Activated T-cell treated with anti-CD3 and anti-CD28 coated beads, Interleukin-2, amount 50 U/mL, for 1 hour (primary cell): ENCODE measurements around the gene GLUD1.
"Not testable (repeated sequence)": the region's sequence is repeated elsewhere in the genome, so short reads cannot be mapped to it uniquely, and the experiment has no call there.

Source experiments
- DNase-seq: peaks from one replicate; pipeline ENCODE4 v3.0.0-alpha.2; 2020

Gene GLUD1

DNA sequence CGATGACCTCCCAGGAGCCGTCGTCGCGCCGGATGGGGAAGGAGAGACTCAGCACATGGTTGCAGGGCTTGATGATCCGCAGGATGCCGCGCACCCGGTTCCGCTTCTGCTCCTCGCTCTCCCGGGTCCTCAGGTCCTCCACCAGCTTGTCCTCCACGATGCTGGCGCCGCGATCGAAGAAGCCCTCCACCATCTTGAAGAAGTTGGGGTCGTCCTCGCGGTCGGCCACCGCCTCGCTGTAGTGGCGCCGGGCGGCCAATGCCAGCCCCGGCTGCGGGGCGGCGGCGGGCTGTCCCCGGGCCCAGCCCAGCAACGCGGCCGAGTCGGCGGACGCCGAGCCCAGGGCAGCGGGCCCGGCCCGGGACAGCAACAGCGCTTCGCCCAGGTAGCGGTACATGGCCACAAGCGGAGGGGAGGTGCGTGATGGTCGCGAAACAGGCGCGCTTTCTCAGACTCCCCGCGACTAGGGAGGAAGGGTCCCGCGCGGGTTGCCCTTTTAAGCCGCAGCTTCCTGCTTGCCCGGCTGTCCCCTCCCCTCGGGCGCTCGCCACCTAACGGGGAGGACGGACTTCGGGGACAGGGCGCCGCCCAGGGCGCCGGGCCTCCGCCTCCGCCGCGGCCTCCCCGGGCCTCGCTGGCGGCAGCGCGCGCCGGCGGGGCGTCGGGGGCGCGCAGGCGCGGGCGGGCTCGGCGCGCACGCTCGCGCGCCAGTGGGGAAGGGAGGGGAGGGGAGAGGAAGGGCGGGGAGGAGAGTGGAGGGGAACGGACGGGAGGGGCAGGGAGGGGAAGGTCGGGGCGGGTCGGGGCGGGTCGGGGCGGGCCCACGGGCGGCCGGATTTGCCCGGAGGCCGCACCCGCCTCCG, at the start of gene GLUD1, which contains the start of gene SHLD2:
Gene GLUD1, minus strand, starts transcription at position 471 of the 863 bp plus-strand sequence. Its CDS starts 74 bp downstream, at position 397.
Gene SHLD2, plus strand, starts transcription at position 834 of the 863 bp plus-strand sequence. CDS start 56,149 bp downstream, outside the sequence.
- peak; percentile 89 for DNase-seq

GRCh38 chr10:87143109-87143418, 48.4 kb upstream of the GLUD1 start:
- DNase-seq: not testable (repeated sequence)

GRCh38 chr10:87142230-87143108, 47.8 kb upstream of the GLUD1 start:
- not testable (repeated sequence) for DNase-seq

DNA sequence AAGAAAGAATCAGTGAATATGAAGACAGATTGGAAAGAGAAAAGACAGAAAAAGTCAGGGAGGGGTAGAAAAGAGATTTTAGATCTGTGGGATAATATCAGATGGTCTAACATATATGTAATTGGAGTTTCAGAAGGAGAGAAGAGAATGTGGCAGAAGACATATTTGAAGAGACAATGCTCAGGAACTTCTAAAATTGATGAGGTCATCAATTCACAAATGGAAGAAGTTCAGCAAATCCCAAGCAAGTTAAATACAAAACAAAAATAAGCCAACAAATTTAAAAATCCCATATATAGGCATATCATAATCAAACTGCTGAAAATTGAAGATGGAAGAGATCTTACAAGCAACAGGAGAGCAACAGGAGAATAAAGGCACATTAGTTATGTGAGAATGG, 42.8 kb upstream of the GLUD1 start:
- not testable (repeated sequence) for DNase-seq

DNA sequence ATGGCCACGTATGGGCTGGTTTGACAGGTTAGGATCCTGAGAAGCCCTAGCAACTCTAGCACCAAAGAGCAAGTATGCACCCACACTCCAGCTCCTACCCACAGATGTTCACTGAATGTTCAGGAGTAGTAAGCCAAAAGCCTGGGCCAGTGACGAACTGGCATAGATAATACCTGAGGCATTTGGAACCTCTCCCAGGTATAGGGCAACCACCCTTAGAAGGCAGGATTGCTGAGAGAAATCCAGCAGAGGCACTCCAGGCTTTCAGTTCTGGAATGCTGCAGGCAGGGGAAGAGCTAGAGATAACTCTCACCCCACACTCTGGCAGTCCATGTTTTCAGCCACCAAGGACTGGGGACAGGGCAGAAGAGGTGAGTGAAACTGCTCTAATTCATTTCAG, 39.8 kb upstream of the GLUD1 start:
- DNase-seq: not testable (repeated sequence)

DNA sequence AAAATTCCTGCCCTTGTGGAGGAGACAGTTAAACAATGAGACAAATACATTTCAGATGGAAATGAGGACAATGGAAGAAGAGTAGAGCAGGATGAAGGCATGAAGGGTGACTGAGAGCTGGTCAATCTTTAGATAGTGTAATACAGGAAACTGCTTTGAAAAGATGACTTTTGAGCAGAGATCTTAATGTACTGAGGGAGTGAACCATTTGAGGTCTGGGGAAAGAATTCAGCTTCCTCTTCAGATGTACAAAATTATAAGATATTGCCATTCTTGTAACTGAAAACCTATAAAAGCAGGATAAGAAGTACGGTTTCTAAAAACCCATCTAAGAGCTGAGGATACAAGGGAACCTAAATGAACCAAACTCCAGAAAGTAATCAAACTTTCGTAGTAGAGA, 39.3 kb upstream of the GLUD1 start:
- not testable (repeated sequence) for DNase-seq

DNA sequence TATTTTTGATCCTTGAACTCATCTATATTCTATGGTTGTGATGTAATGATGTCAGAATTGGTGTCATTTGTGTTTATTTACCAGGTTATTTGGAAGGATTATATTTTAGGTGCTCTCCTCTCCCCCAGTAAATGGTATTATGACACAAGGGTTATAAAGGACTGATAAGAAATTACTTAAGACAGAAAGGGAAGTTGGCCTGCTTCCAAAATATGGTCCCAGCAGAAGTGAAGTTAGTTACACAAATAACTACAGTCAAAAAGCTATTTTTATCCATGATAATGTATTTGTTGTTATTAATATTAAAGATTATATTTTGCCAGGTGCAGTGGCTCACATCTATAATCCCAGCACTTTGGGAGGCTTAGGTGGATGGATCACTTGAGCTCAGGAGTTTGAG, 37.5 kb upstream of the GLUD1 start:
- not testable (repeated sequence) for DNase-seq

- not testable (repeated sequence) for DNase-seq
Measured at GRCh38 chr10:87127607-87128156, 33.0 kb upstream of the GLUD1 start.

- DNase-seq: not testable (repeated sequence)
Measured at GRCh38 chr10:87127048-87127447, 32.4 kb upstream of the GLUD1 start.

GRCh38 chr10:87123351-87123750, 28.7 kb upstream of the GLUD1 start:
- not testable (repeated sequence) for DNase-seq

DNA sequence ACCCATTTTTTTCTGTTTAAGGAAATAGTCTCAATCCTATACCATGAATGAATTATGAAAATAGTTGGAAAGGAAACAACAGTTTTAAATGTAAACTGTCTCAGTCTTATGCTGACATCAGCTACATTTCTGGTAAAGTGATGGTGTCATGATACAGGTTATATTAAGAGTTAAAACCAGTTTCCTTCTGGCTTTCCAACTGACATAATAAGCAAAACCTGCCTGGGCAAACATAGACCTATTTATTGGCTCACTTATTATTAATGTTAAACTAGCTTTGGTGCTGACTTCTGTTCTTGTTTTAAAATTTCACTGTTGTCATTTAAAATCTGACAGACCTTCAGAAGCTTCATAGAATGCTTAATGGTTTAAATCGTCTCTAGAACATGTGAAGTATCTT, 24.4 kb upstream of the GLUD1 start:
- DNase-seq: not testable (repeated sequence)

DNA sequence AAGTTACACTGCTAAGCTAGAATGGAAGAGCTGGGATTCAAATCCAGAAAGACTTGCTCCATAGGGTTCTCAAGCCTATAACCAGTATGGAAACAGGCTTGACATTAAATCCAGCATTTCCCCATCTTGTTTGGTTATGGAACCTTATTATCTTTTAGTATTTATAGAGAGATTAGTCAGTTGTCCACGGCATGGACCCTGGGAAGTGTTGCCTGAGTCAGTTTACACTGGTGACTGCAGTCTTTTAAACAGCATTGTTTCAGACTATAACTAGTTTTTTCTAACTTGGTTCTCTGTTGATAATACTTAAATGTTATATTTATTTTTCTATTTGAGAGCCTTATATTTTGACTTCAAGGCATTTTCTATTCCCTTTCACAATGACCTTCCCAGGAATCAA, 23.5 kb upstream of the GLUD1 start:
- not testable (repeated sequence) for DNase-seq

GRCh38 chr10:87105446-87106124, 10.9 kb upstream of the GLUD1 start:
- DNase-seq: no peak

- DNase-seq: not testable (repeated sequence)
Measured at GRCh38 chr10:87104727-87105126, 10.1 kb upstream of the GLUD1 start.

DNA sequence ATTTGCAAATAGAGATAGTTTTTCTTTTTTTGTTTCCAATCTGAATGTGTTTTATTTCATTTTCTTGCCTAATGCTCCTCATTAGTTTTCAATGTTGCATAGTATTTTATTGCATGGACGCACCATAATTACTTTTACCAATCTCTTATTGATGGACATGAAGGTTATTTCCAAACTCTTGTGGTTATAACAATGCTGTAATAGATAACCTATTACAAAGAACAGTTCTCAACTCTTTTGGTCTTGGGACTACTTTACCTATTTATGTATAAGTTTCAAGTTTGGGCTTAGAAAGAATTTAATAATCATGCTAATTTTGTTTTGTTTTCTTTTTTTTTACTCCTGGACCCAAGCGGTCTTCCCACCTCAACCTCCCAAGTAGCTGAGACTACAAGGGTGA, 7.4 kb upstream of the GLUD1 start:
- DNase-seq: no peak

DNA sequence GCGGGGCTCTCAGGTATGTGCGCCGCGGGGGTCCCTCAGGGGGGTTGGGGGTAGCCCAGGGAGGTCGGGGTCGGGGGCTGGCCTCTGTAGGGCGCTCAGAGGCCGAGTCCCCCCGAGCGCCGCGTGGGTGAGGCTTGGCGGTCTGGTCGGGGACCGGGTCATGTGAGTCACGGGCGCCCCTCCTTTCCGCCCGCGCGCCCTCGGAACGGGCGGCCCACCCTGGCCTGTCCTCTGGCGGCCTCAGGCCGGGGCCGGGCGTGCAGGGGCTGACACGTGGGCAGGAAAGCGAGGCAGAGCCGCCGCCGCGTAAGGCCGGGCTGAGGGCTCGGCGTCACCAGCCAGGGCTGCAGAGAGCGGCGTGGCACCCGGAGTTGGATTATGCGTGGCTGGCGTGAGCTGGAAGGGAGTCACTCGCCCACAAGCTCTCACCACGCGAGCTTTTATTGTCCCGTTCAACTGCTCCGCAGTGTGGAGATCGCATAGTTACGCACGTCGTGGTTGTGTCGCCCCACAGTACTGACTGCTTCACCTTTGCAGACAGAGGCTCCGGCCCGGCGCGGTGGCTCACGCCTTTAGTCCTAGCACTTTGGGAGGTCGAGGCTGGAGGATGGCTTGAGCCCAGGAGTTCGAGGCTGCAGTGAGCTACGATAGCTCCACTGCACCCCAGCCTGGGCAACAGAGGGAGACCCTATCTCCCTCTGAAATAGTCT, 748 bp upstream of the GLUD1 start:
- DNase-seq: peak; percentile 84

DNA sequence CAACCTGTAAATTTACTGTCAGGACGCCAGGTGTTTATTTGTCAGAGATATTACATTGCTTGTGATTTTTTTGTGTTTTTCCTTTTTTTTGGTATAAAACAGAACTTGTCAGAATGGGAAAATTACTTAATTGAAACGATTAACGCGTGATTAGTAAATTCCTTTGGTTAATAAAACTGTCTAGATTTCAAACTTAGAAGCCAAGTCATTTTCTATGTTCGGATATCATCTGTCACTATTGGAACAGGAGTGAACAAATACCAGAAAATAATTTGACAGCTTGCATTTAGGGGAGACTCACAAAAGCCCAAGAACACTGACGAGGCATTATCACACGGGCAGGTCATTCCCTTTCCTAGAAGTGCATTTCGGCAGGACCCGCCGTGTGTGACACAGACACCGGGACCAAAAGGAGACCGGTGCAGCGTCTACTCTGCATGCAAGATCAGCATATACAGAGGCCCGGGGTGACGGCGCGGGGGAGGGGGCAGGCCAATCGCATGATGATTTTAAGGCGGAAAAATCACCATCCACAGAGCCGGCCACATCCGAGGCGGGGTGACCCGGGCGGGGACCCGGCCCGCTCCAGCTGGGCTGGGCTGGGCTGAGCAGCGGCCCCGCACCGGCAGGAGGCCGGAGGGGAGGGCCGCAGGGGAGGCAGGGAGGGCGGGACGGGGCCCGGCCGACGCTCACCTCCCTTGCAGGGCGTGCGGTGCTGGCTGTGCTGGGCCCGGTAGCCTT, 841 bp downstream of the GLUD1 start:
- peak; percentile 70 for DNase-seq

DNA sequence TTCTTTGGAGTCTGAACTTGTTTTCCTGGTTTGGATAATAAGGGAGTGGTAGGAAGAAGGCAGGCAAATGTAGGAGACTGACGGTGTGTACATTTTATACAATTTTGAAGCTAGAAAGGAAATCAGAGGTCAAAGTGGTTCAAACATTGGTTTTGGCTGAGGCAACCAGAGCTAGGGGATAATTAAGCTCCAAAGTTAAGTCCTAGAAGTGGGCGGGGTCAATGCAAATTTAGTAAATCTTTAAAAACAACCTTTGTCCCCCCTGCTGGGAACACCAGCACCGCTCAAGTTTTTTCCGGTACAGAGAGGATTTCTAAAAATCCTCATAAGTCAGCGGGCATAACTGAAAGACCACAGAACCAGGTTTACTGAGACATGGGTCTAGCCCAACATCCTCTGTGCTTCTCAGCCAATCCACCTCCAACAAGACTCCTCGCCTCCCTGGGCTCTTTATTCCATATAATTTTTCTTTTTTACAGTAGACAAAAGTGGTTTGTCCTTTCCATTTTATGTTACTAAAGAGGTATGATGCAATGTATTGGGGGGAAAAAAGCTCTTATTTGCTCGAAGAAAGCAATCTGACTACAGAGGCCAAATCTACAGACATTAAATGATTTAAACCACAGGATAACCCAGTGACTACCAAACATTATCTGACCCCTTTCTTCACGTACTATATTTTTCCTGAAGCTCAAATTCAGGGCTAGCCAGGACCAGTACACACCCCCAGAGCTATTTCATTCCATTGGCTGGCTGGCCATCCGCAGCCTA, 1.6 kb downstream of the GLUD1 start:
- no peak for DNase-seq

- no peak for DNase-seq
Measured at GRCh38 chr10:87092376-87092860, 2.2 kb downstream of the GLUD1 start.

GRCh38 chr10:87090779-87091178, 3.9 kb downstream of the GLUD1 start:
- no peak for DNase-seq
